Erythroblast (primary cell): ENCODE results near the gene GAS5.
"Not testable (repeated sequence)": the region's sequence is repeated elsewhere in the genome, so short reads cannot be mapped to it uniquely, and the experiment has no call there.

Experiments used
- GATA1 ChIP-seq: IDR thresholded peaks from 2 replicates; pipeline ENCODE4 v1.6.1; 2011; ENCODE audit warnings: low read depth, mild to moderate bottlenecking, control low read depth, low read length, moderate library complexity
- POLR2A ChIP-seq: IDR thresholded peaks from 2 replicates; pipeline ENCODE4 v1.6.1; 2011; ENCODE audit warnings: mild to moderate bottlenecking, low read length

- not testable (repeated sequence) for TF ChIP-seq POLR2A, GATA1
Observed at GRCh38 chr1:173881117-173881516, 13.3 kb upstream of the GAS5 start.
